Measurements from ENCODE around the gene CALCOCO2.
"Not testable (repeated sequence)": the region's sequence is repeated elsewhere in the genome, so short reads cannot be mapped to it uniquely, and the experiment has no call there.

CALCOCO2 gene

GRCh38 chr17:48830840-48831548 is at the start of gene CALCOCO2:
Gene CALCOCO2 (plus strand): TSS chr17:48831035. CDS start chr17:48841708, 10,673 bp downstream.
- in situ Hi-C loops (cut with MboI; ENCODE audit: low sequenced_read_pairs): no loop called here

GRCh38 chr17:48787828-48788227 is 43.0 kb upstream of the CALCOCO2 start:
- in situ Hi-C loops (cut with MboI; ENCODE audit: low sequenced_read_pairs): no loop called here

GRCh38 chr17:48790607-48791127 is 40.2 kb upstream of the CALCOCO2 start:
- in situ Hi-C loops (cut with MboI; ENCODE audit: low sequenced_read_pairs): no loop called here

- in situ Hi-C loops (cut with MboI; ENCODE audit: low sequenced_read_pairs): no loop called here
Measured at GRCh38 chr17:48791128-48792032, 39.5 kb upstream of the CALCOCO2 start.

GRCh38 chr17:48792033-48792798 is 38.6 kb upstream of the CALCOCO2 start:
- in situ Hi-C loops (cut with MboI; ENCODE audit: low sequenced_read_pairs): no loop called here

GRCh38 chr17:48795444-48796162 is 35.2 kb upstream of the CALCOCO2 start:
- in situ Hi-C loops (cut with MboI; ENCODE audit: low sequenced_read_pairs): no loop called here

- in situ Hi-C loops (cut with MboI; ENCODE audit: low sequenced_read_pairs): not testable (repeated sequence)
Measured at GRCh38 chr17:48796163-48796522, 34.7 kb upstream of the CALCOCO2 start.

- in situ Hi-C loops (cut with MboI; ENCODE audit: low sequenced_read_pairs): no loop called here
Measured at GRCh38 chr17:48799069-48799723, 31.6 kb upstream of the CALCOCO2 start.

- in situ Hi-C loops (cut with MboI; ENCODE audit: low sequenced_read_pairs): no loop called here
Measured at GRCh38 chr17:48800626-48801217, 30.1 kb upstream of the CALCOCO2 start.

GRCh38 chr17:48804936-48805411 is 25.9 kb upstream of the CALCOCO2 start:
- in situ Hi-C loops (cut with MboI; ENCODE audit: low sequenced_read_pairs): no loop called here

- in situ Hi-C loops (cut with MboI; ENCODE audit: low sequenced_read_pairs): no loop called here
Measured at GRCh38 chr17:48809182-48809581, 21.7 kb upstream of the CALCOCO2 start.

GRCh38 chr17:48812001-48812400 is 18.8 kb upstream of the CALCOCO2 start:
- in situ Hi-C loops (cut with MboI; ENCODE audit: low sequenced_read_pairs): no loop called here

- in situ Hi-C loops (cut with MboI; ENCODE audit: low sequenced_read_pairs): no loop called here
Measured at GRCh38 chr17:48814504-48814903, 16.3 kb upstream of the CALCOCO2 start.

- in situ Hi-C loops (cut with MboI; ENCODE audit: low sequenced_read_pairs): no loop called here
Measured at GRCh38 chr17:48815311-48815710, 15.5 kb upstream of the CALCOCO2 start.

GRCh38 chr17:48816438-48816773 is 14.4 kb upstream of the CALCOCO2 start:
- in situ Hi-C loops (cut with MboI; ENCODE audit: low sequenced_read_pairs): no loop called here

- in situ Hi-C loops (cut with MboI; ENCODE audit: low sequenced_read_pairs): no loop called here
Measured at GRCh38 chr17:48816774-48817590, 13.9 kb upstream of the CALCOCO2 start, which contains the start of gene TTLL6. Gene TTLL6 (minus strand): TSS chr17:48817229. CDS start chr17:48817072, 157 bp downstream.

GRCh38 chr17:48818361-48818841 is 12.4 kb upstream of the CALCOCO2 start:
- in situ Hi-C loops (cut with MboI; ENCODE audit: low sequenced_read_pairs): no loop called here

- in situ Hi-C loops (cut with MboI; ENCODE audit: low sequenced_read_pairs): no loop called here
Measured at GRCh38 chr17:48819466-48819865, 11.4 kb upstream of the CALCOCO2 start.
